AG10803 (cell line): ENCODE measurements around the gene OR2AG1.
"Not testable (repeated sequence)": the region's sequence is repeated elsewhere in the genome, so short reads cannot be mapped to it uniquely, and the experiment has no call there.

ENCODE experiments used
- DNase-seq: peaks from one replicate; pipeline ENCODE4 v3.0.0; 2010; ENCODE audit warnings: low read depth
- H3K4me3 ChIP-seq: 2 replicates; pipeline ENCODE4 v1.5.1; 2011; ENCODE audit warnings: mild to moderate bottlenecking, low read length, control low read depth
- CTCF ChIP-seq: conservative IDR thresholded peaks from 2 replicates; pipeline ENCODE4 v1.5.1; 2011; ENCODE audit warnings: mild to moderate bottlenecking, low read length, control low read depth, inconsistent platforms

Gene OR2AG1

GRCh38 chr11:6790546-6790945 lies 7.7 kb downstream of the OR2AG1 start:
- no peak overlapping the region for H3K4me3 ChIP-seq
- TF ChIP-seq CTCF: no peak

GRCh38 chr11:6794639-6795038 lies 11.8 kb downstream of the OR2AG1 start:
- no peak for DNase-seq
- H3K4me3 ChIP-seq: no peak overlapping the region
- no peak for TF ChIP-seq CTCF

More at GRCh38 chr11:6790546-6790945, 7.7 kb downstream of the OR2AG1 start:
- no peak for DNase-seq

GRCh38 chr11:6799402-6799801 lies 16.6 kb downstream of the OR2AG1 start, which contains the start of gene OR6A2:
TSS of gene OR6A2 (minus strand) at chr11:6799689. CDS start at chr11:6795708, 3,981 bp downstream.
- no peak for DNase-seq
- no peak for TF ChIP-seq CTCF
- no peak within 1 kb of the TSS for H3K4me3 ChIP-seq

GRCh38 chr11:6801075-6801474 lies 18.3 kb downstream of the OR2AG1 start:
- not testable (repeated sequence) for DNase-seq, H3K4me3 ChIP-seq

- peak; percentile 38 for DNase-seq
- peak; percentile 98 for TF ChIP-seq CTCF
- no peak overlapping the region for H3K4me3 ChIP-seq
Measured at GRCh38 chr11:6812390-6813005, 29.7 kb downstream of the OR2AG1 start.

GRCh38 chr11:6813656-6814055 lies 30.8 kb downstream of the OR2AG1 start:
- DNase-seq: no peak

GRCh38 chr11:6817694-6818093 lies 34.9 kb downstream of the OR2AG1 start:
- H3K4me3 ChIP-seq: no peak overlapping the region
- TF ChIP-seq CTCF: no peak
- DNase-seq: no peak

More at GRCh38 chr11:6813656-6814055, 30.8 kb downstream of the OR2AG1 start:
- no peak for TF ChIP-seq CTCF
- no peak overlapping the region for H3K4me3 ChIP-seq
